ENCODE data around the gene ACER2. TPM values are rescaled to one million over a fixed set of nuclear protein-coding genes. Genes with fewer than 3 reads are reported as not detected.
A peak's percentile ranks its signal among the peaks of the same experiment; 100 is the strongest.

The ACER2 gene
- total RNA-seq, 1 donor = 2.2 TPM

DNA sequence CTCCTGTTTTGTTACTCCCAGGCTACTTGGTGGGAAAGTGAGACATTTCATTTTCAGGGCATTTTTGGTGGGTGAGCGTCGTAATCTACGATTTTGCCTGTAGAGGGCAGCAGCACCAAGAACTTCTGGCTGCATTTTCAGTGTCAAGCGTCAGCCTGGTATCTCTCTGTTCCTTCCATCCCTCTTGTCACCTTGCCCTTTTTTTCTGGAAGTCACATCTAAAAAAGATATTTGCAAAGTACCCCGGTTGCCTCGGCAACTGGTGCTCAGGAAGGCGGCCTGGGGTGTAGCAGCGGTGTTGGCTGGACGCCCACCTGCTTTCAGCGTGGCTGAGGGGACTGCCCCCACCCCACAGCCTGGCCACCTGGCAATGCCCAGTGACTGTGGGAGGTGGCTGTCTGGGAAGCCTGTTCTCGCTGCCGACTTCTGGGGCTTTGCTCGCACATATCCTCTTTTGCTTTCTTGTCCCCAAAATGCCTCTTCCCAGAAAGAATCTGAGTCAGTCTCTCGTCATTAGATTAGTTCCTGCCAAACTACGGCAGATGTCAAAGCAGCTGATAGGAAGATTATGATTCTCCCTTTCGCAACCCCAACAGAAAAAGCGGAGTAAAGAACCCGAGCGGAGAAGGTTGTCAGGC is 84.5 kb downstream of the ACER2 start:
- H3K27ac ChIP-seq (ENCODE audit: low read depth, low read length) = peak overlapping the region; percentile 80

DNA sequence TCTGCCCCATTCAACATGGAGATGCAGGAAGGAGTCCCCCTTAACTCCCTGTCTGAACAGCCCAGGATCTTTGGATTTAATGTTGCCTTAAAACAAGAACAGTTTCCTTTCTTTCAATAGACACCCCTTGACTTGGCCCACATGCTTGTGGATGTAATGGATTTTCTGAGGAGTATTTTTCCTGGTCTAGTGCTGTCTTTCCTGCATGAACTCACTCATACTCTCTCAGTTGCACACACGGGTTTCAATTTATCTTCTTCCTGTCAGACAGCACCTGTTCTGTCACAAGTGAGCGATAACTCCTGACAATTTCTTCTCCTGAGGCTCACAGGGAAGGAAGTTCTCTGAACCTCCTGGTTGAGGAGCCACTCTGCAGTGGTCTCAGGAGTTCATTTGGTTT is 85.1 kb downstream of the ACER2 start:
- peak overlapping the region; percentile 80 for H3K27ac ChIP-seq (ENCODE audit: low read depth, low read length)
- no peaks in the 10 kb centered on the region for H4K20me1 ChIP-seq (ENCODE audit: insufficient read depth, low read length)
- H2AFZ ChIP-seq (ENCODE audit: low read length) = peak overlapping the region; percentile 88
- H3K27me3 ChIP-seq (ENCODE audit: insufficient read depth, low read length) = peaks cover 9% of the 10 kb centered on the region
- no peak for DNase-seq (ENCODE audit: insufficient read length, low spot score, missing footprints)
- TF ChIP-seq, protein P1, sequence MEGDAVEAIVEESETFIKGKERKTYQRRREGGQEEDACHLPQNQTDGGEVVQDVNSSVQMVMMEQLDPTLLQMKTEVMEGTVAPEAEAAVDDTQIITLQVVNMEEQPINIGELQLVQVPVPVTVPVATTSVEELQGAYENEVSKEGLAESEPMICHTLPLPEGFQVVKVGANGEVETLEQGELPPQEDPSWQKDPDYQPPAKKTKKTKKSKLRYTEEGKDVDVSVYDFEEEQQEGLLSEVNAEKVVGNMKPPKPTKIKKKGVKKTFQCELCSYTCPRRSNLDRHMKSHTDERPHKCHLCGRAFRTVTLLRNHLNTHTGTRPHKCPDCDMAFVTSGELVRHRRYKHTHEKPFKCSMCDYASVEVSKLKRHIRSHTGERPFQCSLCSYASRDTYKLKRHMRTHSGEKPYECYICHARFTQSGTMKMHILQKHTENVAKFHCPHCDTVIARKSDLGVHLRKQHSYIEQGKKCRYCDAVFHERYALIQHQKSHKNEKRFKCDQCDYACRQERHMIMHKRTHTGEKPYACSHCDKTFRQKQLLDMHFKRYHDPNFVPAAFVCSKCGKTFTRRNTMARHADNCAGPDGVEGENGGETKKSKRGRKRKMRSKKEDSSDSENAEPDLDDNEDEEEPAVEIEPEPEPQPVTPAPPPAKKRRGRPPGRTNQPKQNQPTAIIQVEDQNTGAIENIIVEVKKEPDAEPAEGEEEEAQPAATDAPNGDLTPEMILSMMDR (IDR thresholded peaks at IDR 0.05; ENCODE audit: extremely low read depth, low read depth, low read length) = no peak
- peak overlapping the region; percentile 97 for H3K4me2 ChIP-seq (ENCODE audit: insufficient read depth, low read length)
- peak overlapping the region; percentile 74 for H3K4me3 ChIP-seq (ENCODE audit: insufficient read depth, low read length)
- H3K9me3 ChIP-seq (ENCODE audit: low read depth, low read length) = no peaks in the 10 kb centered on the region
- no peaks in the 10 kb centered on the region for H3K36me3 ChIP-seq (ENCODE audit: insufficient read depth, low read length)
- H3K4me1 ChIP-seq (ENCODE audit: insufficient read depth, low read length) = peaks cover 11% of the 10 kb centered on the region
- H3K79me2 ChIP-seq (ENCODE audit: insufficient read depth, low read length) = no peaks in the 10 kb centered on the region

More for the DNA sequence above, 84.5 kb downstream of the ACER2 start:
- Histone ChIP-seq H3K4me1 (ENCODE audit: insufficient read depth, low read length) (peaks cover 11% of the 10 kb centered on the region), H2AFZ (ENCODE audit: low read length) (peak overlapping the region; percentile 88), H3K4me3 (ENCODE audit: insufficient read depth, low read length) (peak overlapping the region; percentile 74), H3K27me3 (ENCODE audit: insufficient read depth, low read length) (peaks cover 9% of the 10 kb centered on the region), H3K9me3 (ENCODE audit: low read depth, low read length) (no peaks in the 10 kb centered on the region), H4K20me1 (ENCODE audit: insufficient read depth, low read length) (no peaks in the 10 kb centered on the region), H3K79me2 (ENCODE audit: insufficient read depth, low read length) (no peaks in the 10 kb centered on the region), H3K4me2 (ENCODE audit: insufficient read depth, low read length) (peak overlapping the region; percentile 97), H3K36me3 (ENCODE audit: insufficient read depth, low read length) (no peaks in the 10 kb centered on the region)
- DNase-seq (ENCODE audit: insufficient read length, low spot score, missing footprints) = peak; percentile 86
- TF ChIP-seq, protein P1 (IDR thresholded peaks at IDR 0.05; ENCODE audit: extremely low read depth, low read depth, low read length) = peak; percentile 91

DNA sequence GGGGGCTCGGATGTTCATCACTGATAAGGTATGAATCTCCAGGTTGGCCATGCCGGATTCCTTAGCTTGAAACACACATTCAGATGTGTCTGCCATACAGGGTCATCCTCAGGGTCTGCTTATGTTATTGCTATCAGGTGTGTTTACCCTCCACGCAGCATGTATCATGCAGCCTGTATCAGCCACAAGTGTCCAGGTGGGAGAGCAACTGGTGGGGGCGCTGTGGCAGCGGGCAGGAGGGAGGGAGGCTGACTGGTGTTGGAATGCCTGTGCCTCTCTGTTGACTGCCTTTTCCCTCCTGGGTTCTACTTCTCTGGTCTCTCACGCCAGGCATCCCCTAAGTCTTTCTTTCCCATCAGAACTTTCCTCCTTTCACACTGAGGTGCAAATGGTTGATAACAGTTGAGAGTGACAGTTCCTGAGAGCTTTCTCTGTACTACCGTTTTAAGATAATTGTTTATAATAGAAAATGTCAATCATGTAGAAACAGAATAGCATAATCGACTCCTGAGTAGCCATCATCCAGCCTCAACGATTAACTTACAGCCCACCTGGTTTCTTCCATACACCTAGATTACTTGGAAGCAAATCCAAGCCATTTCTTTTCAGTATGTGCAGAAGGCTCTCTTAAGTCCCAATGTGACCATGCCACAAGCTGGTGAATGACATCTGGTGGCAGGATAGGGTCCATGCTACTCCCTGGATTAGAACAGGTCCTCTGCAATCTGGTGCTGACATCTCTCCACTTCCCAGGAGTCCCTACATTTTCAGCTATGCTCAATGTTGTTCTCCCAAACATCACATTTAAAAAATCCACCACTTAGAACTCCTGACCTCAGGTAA is 86.6 kb downstream of the ACER2 start:
- no peaks in the 10 kb centered on the region for H3K79me2 ChIP-seq (ENCODE audit: insufficient read depth, low read length)

More for the DNA sequence above, 86.6 kb downstream of the ACER2 start:
- H4K20me1 ChIP-seq (ENCODE audit: insufficient read depth, low read length) = no peaks in the 10 kb centered on the region
- peaks cover 4% of the 10 kb centered on the region for H3K27me3 ChIP-seq (ENCODE audit: insufficient read depth, low read length)
- no peak overlapping the region for H2AFZ ChIP-seq (ENCODE audit: low read length)
- peaks cover 11% of the 10 kb centered on the region for H3K4me1 ChIP-seq (ENCODE audit: insufficient read depth, low read length)
- TF ChIP-seq, protein P1 (IDR thresholded peaks at IDR 0.05; ENCODE audit: extremely low read depth, low read depth, low read length) = no peak
- H3K4me3 ChIP-seq (ENCODE audit: insufficient read depth, low read length) = no peak overlapping the region
- DNase-seq (ENCODE audit: insufficient read length, low spot score, missing footprints) = no peak
- H3K36me3 ChIP-seq (ENCODE audit: insufficient read depth, low read length) = no peaks in the 10 kb centered on the region
- no peak overlapping the region for H3K27ac ChIP-seq (ENCODE audit: low read depth, low read length)
- no peaks in the 10 kb centered on the region for H3K9me3 ChIP-seq (ENCODE audit: low read depth, low read length)
- H3K4me2 ChIP-seq (ENCODE audit: insufficient read depth, low read length) = no peak overlapping the region
